ENCODE results near the gene ENG.
"Not testable (repeated sequence)": the region's sequence is repeated elsewhere in the genome, so short reads cannot be mapped to it uniquely, and the experiment has no call there.

The ENG gene

DNA sequence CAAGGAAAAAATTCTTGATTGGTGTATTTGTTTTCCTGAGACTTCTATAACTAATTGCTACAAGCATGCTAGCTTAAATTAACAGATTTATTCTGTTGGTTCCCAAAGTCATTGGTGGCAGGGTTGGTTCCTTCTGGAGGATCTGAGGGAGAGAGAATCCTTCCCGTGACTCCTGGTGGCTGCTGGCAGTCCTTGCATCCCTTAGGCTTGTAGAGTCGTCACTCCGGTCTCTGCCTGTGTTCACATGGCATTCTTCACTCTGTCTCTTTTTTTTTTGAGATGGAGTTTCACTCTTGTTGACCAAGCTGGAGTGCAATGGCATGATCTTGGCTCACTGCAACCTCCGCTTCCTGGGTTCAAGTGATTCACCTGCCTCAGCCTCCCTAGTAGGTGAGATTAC is 63.4 kb downstream of the ENG start:
- no peak overlapping the region for H3K4me3 Mint-ChIP-seq

DNA sequence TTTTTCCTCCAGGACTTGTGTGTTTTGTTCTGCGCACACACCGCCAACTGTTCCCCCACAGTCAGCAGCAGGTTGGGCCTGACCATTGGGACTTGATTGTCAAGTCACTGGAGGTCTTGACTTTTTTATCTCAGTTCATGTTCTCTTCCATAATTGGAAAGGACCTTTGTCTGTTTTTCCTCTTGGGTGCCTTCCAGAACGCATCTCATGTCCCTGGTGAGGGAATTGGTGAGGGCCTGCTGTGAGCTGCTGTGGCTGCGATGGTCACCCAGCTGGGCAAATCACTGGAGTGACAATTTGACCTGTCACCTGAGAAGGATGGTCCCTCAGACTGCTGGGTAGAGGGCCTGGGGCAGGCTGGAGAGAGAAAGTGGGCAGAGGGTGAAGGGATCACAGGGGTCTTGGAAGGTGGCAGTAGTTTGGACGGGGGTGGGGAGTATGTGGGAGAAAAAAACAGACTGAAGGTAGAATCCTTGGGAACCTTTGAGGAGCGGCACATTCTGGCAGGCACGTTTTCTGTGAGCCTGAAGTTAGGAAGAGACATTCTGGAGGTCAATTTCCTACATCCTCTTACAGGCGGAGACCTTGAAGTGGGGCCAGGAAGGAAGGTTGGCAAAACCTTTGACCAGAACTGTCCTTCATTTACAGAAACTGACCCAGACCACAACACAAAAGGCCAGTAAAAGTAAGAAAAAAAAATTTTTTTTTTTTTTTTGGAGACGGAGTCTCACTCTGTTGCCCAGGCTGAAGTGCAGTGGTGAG is 64.2 kb downstream of the ENG start:
- H3K4me3 Mint-ChIP-seq, result no peak overlapping the region

More for the DNA sequence above, 63.4 kb downstream of the ENG start:
- peaks cover 42% of the 10 kb centered on the region for H3K4me1 Mint-ChIP-seq (ENCODE audit: low read depth)
- no peaks in the 10 kb centered on the region for H3K27me3 Mint-ChIP-seq
- H3K36me3 Mint-ChIP-seq, result peaks cover 2% of the 10 kb centered on the region
- H3K9me3 Mint-ChIP-seq (ENCODE audit: low read depth), result no peaks in the 10 kb centered on the region
- no peak overlapping the region for H3K27ac Mint-ChIP-seq

DNA sequence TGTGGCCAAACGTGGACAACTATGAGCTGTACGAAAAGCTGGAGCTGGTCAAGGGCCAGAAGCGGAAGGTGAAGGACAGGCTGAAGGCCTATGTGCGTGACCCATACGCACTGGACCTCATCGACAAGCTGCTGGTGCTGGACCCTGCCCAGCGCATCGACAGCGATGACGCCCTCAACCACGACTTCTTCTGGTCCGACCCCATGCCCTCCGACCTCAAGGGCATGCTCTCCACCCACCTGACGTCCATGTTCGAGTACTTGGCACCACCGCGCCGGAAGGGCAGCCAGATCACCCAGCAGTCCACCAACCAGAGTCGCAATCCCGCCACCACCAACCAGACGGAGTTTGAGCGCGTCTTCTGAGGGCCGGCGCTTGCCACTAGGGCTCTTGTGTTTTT is 65.3 kb downstream of the ENG start:
- Mint-ChIP-seq H3K27me3 (no peaks in the 10 kb centered on the region), H3K4me1 (ENCODE audit: low read depth) (peaks cover 46% of the 10 kb centered on the region), H3K9me3 (ENCODE audit: low read depth) (no peaks in the 10 kb centered on the region), H3K4me3 (peak overlapping the region; percentile 60), H3K27ac (no peak overlapping the region), H3K36me3 (peaks cover 2% of the 10 kb centered on the region)

More for the DNA sequence above, 64.2 kb downstream of the ENG start:
- H3K9me3 Mint-ChIP-seq (ENCODE audit: low read depth), result no peaks in the 10 kb centered on the region
- peaks cover 2% of the 10 kb centered on the region for H3K36me3 Mint-ChIP-seq
- peaks cover 39% of the 10 kb centered on the region for H3K4me1 Mint-ChIP-seq (ENCODE audit: low read depth)
- H3K27me3 Mint-ChIP-seq, result no peaks in the 10 kb centered on the region
- H3K27ac Mint-ChIP-seq, result peak overlapping the region; percentile 46

DNA sequence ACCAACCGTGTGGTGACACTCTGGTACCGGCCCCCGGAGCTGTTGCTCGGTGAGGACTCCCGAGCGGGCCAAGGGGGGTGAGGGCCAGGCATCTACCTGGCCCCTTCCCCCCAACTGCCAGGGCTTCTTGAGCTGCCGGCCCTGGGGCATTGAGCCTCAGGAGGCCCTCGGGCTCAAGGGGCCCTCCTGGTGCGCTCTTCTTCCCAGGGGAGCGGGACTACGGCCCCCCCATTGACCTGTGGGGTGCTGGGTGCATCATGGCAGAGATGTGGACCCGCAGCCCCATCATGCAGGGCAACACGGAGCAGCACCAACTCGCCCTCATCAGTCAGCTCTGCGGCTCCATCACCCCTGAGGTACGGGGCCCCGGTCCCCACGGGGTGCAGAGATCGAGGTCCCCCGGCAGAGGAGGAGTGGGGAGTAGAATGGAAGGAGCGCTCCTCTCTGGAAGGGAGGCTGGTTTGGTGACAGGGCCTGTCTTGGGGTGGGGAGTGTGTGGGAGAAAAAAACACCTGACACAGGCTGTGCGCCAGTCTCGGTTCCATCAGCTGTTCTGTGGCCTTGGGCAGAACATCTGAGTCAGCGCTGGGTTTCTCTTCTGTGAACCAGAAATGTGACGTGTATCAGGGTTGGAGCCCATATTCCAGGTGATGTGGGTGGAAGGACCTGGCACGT is 66.0 kb downstream of the ENG start:
- Mint-ChIP-seq H3K36me3 (peaks cover 2% of the 10 kb centered on the region), H3K4me1 (ENCODE audit: low read depth) (peaks cover 53% of the 10 kb centered on the region)

DNA sequence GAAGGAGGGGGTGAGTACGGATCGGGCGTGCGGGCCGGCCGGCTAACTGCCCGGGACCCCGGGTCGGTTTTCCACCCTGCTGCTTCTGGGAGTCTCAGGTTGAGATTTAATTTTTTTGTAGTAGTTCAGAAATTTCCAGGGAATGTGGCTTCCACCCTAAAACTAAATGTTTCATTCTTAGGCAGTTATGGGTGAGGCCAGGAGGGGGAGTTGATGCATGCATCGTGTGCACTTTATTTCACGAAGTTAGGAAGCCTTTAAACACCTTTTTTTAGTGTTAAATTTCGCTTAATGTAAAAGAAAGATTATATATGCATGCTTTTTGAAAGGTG is 67.7 kb downstream of the ENG start:
- Mint-ChIP-seq H3K36me3 (peaks cover 2% of the 10 kb centered on the region), H3K4me3 (peak overlapping the region; percentile 94), H3K4me1 (ENCODE audit: low read depth) (peaks cover 59% of the 10 kb centered on the region), H3K9me3 (ENCODE audit: low read depth) (no peaks in the 10 kb centered on the region), H3K27ac (peak overlapping the region; percentile 84), H3K27me3 (no peaks in the 10 kb centered on the region)

More for the DNA sequence above, 66.0 kb downstream of the ENG start:
- no peaks in the 10 kb centered on the region for H3K9me3 Mint-ChIP-seq (ENCODE audit: low read depth)
- peak overlapping the region; percentile 94 for H3K4me3 Mint-ChIP-seq
- no peaks in the 10 kb centered on the region for H3K27me3 Mint-ChIP-seq
- H3K27ac Mint-ChIP-seq, result no peak overlapping the region

DNA sequence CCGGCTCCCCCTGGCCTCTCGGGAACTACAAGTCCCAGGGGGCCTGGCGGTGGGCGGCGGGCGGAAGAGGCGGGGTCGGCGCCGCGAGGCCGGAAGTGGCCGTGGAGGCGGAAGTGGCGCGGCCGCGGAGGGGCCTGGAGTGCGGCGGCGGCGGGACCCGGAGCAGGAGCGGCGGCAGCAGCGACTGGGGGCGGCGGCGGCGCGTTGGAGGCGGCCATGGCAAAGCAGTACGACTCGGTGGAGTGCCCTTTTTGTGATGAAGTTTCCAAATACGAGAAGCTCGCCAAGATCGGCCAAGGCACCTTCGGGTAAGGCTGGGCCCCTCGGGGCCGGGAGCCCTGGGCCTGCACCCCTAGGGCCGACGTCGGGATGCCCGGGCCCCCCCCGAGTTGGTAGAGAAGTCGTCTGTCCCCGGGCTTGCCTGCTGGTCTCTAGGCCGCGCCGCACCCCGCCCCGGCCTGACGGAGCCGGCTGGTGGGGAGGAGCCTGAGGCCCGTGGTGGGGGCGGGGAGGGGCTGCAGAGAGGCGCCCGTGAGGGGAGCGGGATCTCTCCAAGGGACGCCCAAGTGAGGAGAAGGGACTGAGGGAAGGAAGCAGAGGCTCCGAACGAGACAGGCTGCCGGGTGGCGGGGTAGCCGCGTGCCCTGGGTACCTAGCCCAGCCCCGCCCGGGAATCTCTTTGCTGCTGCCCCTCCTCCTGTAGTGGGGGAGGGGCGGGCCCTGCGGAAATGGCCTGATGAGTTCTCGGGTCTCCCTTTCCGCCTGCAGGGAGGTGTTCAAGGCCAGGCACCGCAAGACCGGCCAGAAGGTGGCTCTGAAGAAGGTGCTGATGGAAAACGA is 68.3 kb downstream of the ENG start, which contains the start of gene CDK9:
CDK9 (plus strand) TSS at position 102 of the 840 bp plus-strand sequence; CDS start at position 217, 115 bp downstream.
- Mint-ChIP-seq H3K27me3 (no peaks in the 10 kb centered on the region), H3K36me3 (peaks cover 2% of the 10 kb centered on the region), H3K4me3 (peak within 1 kb of the TSS; percentile 94), H3K27ac (peak within 1 kb of the TSS; percentile 84), H3K9me3 (ENCODE audit: low read depth) (no peaks in the 10 kb centered on the region), H3K4me1 (ENCODE audit: low read depth) (peaks cover 65% of the 10 kb centered on the region)

DNA sequence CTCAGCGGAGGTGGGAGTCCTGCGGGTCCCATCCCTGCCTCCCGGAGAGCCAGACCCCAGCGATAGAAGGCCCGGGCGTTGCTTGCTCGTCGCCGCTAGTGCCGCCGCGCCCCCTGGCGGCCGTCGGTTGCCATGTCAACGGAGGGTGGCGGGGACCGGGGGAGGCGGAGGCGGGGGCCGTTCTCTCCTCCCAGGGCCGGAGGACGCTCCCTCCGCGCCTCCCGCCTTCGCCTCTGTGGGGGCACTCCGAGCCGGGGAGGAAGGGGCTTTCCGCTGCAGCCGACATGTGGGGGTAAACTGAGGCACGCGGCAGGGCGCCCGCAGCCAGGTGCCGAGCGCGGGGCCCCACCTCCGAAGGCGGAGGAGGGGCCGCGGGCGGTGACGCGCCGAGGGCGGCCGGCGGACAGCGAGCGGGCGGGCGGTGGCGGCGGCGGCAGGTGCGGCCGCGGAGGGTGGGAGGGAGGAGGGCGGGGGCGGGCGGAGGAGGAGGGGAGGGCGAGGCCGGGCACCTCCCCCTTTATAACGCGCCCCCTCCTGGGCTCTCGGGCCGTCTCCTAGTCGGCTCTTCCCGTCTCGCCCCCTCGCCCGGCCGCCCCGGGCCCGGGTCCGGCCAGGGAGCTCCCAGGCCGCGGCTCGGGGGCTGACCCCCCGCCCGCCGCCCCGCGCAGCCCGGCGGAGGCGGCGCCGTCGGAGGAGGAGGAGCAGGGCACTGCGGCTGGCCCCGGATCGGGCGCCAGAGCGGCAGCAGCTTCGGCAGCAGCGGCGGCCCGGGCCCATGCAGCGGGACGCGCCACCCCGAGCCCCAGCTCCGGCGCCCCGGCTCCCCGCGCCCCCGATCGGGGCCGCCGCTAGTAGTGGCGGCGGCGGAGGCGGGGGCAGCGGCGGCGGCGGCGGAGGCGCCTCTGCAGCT is 69.2 kb downstream of the ENG start:
- Mint-ChIP-seq H3K4me3 (peak overlapping the region; percentile 79), H3K27ac (peak overlapping the region; percentile 83), H3K36me3 (peaks cover 2% of the 10 kb centered on the region), H3K27me3 (no peaks in the 10 kb centered on the region), H3K4me1 (ENCODE audit: low read depth) (peaks cover 67% of the 10 kb centered on the region), H3K9me3 (ENCODE audit: low read depth) (no peaks in the 10 kb centered on the region)

DNA sequence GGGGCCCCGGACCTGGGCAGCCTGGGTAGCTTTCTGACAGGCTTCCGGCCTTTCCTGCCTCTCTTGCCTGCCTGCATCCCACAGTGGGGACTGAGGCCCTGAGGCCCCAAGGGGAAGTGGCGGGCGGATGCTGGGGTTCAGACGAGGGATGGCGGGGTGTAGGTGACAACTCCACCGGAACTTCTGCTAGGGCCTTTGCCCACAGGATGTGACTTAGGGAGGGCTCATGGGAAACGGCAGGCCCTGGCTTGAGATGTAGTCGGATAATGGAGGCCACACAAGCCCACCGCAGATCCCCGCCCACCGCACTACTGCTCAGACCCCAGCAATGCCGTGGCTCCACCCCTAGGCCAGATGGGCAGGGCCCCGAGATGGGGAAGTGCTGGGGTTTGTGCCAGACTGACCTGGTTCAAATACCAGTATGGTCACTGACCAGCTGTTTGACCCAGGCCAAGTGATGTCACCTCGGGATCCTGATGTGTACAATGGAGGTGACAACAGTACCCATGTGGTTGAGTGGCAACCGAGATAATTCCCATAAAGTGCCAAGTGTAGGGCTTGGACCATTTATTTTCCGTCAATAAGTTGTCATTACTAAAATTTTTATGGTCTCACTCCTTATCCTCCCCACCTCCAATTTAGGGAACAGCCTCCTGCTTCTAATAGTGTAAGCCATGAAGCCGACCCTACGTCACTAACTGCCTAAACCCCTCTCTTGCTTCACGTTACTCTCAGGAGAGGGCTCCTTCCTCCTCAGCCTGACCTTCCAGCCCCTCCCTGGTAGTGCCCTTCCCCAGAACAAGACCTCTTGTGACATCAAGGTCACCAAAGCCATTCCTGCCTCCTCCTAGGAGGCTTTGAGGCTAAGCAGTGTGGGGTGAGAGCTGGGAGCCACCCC is 71.1 kb downstream of the ENG start:
- Mint-ChIP-seq H3K4me1 (ENCODE audit: low read depth) (peaks cover 67% of the 10 kb centered on the region), H3K4me3 (peak overlapping the region; percentile 79), H3K27ac (peak overlapping the region; percentile 96)

DNA sequence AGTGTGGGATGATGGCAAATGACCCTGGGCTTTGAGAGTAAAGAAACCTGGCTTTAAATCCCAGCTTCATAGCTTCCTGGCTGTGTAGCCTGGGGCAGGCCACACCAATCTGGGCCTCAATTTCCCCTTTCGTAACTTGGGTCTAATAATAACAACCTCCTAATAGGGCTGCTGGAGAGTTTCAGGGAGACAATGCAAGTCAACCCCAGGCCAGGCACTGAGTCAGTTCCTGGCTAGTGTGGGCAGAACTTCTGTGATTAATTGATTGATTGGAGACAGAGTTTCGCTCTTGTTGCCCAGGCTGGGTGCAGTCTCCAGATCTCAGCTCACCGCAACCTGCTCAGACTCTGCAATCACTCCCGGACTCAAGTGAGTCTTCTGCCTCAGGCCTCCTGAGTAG is 72.7 kb downstream of the ENG start:
- Mint-ChIP-seq H3K4me1 (ENCODE audit: low read depth) (peaks cover 65% of the 10 kb centered on the region), H3K9me3 (ENCODE audit: low read depth) (no peaks in the 10 kb centered on the region), H3K27ac (peak overlapping the region; percentile 84), H3K4me3 (no peak overlapping the region), H3K27me3 (no peaks in the 10 kb centered on the region), H3K36me3 (no peaks in the 10 kb centered on the region)

More for the DNA sequence above, 71.1 kb downstream of the ENG start:
- Mint-ChIP-seq H3K9me3 (ENCODE audit: low read depth) (no peaks in the 10 kb centered on the region), H3K36me3 (no peaks in the 10 kb centered on the region), H3K27me3 (no peaks in the 10 kb centered on the region)

DNA sequence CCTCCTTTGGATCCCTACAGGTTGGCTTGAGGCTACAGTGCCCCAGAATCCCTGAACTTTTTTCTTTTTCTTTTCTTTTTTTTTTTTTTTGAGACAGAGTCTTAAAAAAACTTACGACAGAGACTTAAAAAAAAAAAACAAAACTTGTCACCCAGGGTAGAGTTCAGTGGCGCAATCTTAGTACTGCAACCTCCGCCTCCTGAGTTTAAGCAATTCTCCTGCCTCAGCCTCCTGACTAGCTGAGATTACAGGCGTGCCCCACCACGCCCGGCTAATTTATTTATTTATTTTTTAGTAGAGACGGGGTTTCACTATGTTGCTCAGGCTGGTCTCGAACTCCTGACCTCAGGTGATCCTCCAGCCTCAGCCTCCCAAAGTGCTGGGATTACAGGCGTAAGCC is 73.5 kb downstream of the ENG start:
- not testable (repeated sequence) for H3K27me3 Mint-ChIP-seq

DNA sequence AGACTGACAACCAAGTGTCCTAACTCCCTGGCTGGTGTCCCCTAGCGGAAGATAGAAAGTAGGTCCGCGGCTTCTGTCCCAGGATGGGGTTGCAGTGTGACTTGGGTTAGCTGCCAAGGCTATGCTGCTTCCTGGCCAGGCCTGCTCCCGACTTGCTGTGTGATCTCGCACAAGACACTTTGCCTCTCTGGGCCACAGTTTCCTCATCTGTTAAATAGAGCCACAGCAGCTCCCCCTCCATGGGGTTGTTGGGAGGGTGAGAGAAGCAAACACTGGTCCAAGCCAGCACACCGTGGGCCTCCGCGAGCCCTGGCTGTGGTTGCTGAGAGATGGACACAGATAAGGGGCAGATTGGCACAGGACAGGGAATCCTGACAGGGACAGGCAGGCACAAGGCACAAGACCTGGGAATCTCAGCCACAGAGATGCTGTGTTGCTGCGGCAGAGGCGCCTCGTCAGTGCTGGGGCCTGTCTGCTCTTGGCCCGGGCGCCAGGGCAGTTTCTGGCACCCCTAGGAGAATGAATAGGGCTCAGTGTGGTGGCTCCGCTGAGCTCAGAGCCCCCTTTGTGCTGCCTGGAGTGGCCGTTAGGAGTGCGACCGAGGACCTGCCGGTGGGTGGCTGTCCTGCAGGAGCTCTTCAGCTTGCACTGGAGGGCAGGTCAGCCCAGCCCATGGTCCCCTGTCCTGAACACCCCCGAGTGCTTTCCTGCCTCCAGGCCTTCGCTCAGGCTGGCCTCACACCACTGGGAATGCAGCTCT is 74.2 kb downstream of the ENG start:
- peak overlapping the region; percentile 99 for H3K27ac Mint-ChIP-seq
- peaks cover 69% of the 10 kb centered on the region for H3K4me1 Mint-ChIP-seq (ENCODE audit: low read depth)
- no peaks in the 10 kb centered on the region for H3K27me3 Mint-ChIP-seq
- H3K36me3 Mint-ChIP-seq, result no peaks in the 10 kb centered on the region
- no peak overlapping the region for H3K4me3 Mint-ChIP-seq
- H3K9me3 Mint-ChIP-seq (ENCODE audit: low read depth), result no peaks in the 10 kb centered on the region

More for the DNA sequence above, 73.5 kb downstream of the ENG start:
- H3K4me3 Mint-ChIP-seq; H3K9me3 Mint-ChIP-seq (ENCODE audit: low read depth); H3K36me3 Mint-ChIP-seq: not testable (repeated sequence)
- H3K27ac Mint-ChIP-seq, result peak overlapping the region; percentile 54
- peaks cover 69% of the 10 kb centered on the region for H3K4me1 Mint-ChIP-seq (ENCODE audit: low read depth)

DNA sequence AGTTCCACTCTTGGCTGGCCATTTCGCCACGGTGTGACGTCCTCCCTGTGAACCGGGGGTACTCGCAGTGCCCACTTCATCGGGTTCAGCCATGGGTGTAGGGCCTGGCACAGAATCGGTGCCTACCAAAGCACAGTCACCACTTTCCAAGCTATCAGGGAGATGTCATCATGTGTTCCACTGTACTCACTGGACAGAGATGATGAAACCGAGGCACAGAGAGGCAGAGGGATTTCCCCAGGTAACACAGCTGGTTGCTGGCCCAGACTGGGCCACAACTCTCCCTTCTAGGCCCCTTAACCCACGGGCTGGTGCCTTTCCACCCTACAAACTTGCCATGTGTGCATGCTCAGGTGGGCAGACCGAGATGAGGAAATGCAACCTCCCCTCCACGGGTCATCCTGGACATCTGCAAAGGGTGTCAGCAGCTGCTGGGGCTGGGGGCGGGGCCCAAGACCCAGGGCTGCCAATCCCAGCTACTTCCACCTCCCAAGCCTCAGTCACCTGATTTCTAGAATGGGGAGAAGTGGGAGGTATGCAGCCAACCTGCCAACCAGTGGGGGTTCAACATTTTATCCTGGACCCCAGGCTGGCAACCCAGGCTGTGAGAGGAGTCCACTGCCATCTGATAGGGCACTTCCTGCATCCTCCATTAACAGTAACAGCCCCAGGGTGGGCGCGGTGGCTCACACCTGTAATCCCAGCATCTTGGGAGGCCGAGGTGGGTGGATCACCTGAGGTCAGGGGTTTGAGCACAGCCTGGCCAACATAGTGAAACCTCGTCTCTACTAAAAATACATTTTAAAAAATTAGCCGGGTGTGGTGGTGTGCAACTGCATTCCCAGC is 75.1 kb downstream of the ENG start:
- Mint-ChIP-seq H3K9me3 (ENCODE audit: low read depth) (no peaks in the 10 kb centered on the region), H3K4me1 (ENCODE audit: low read depth) (peaks cover 70% of the 10 kb centered on the region), H3K4me3 (peak overlapping the region; percentile 92), H3K27ac (peak overlapping the region; percentile 99), H3K36me3 (no peaks in the 10 kb centered on the region), H3K27me3 (no peaks in the 10 kb centered on the region)
